ENCODE data around the gene UNC119B. TPM values are rescaled to one million over a fixed set of nuclear protein-coding genes. Genes with fewer than 3 reads are reported as not detected.

The UNC119B gene
- total RNA-seq, 1 donor from 2014 or later, result 16.2 TPM

DNA sequence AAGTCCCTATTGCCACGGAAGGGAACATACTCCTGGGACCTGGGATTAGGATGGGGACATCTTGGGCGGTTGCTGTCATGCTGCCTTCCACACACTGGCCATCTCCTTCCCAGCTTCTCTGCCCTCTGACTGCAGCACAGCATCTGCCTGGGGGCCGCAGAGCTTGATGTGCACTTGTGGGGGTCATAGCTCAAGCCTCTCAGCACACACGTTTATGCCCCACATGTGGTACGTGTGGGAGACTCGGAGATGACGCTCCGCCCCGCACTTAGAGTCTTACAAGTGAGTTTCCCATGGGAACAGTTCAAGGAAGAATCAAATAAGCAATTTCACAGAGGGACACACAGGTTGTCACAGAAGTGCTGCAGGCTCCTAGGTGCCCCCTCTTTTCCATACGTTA is 24.0 kb downstream of the UNC119B start:
- H3K4me3 Mint-ChIP-seq (ENCODE audit: unreplicated experiment), result no peak overlapping the region
- DNase-seq, result no peak
- H3K27me3 Mint-ChIP-seq (ENCODE audit: unreplicated experiment), result peaks cover 3% of the 10 kb centered on the region
- TF ChIP-seq, protein P1, sequence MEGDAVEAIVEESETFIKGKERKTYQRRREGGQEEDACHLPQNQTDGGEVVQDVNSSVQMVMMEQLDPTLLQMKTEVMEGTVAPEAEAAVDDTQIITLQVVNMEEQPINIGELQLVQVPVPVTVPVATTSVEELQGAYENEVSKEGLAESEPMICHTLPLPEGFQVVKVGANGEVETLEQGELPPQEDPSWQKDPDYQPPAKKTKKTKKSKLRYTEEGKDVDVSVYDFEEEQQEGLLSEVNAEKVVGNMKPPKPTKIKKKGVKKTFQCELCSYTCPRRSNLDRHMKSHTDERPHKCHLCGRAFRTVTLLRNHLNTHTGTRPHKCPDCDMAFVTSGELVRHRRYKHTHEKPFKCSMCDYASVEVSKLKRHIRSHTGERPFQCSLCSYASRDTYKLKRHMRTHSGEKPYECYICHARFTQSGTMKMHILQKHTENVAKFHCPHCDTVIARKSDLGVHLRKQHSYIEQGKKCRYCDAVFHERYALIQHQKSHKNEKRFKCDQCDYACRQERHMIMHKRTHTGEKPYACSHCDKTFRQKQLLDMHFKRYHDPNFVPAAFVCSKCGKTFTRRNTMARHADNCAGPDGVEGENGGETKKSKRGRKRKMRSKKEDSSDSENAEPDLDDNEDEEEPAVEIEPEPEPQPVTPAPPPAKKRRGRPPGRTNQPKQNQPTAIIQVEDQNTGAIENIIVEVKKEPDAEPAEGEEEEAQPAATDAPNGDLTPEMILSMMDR (IDR thresholded peaks at IDR 0.05; ENCODE audit: partially characterized antibody, unreplicated experiment), result no peak
- H3K36me3 Mint-ChIP-seq (ENCODE audit: unreplicated experiment), result peaks cover 8% of the 10 kb centered on the region
- no peak overlapping the region for H3K27ac Mint-ChIP-seq (ENCODE audit: unreplicated experiment)
- no peaks in the 10 kb centered on the region for H3K4me1 Mint-ChIP-seq (ENCODE audit: low read depth, unreplicated experiment)
- H3K9me3 Mint-ChIP-seq (ENCODE audit: unreplicated experiment), result peaks cover 5% of the 10 kb centered on the region

DNA sequence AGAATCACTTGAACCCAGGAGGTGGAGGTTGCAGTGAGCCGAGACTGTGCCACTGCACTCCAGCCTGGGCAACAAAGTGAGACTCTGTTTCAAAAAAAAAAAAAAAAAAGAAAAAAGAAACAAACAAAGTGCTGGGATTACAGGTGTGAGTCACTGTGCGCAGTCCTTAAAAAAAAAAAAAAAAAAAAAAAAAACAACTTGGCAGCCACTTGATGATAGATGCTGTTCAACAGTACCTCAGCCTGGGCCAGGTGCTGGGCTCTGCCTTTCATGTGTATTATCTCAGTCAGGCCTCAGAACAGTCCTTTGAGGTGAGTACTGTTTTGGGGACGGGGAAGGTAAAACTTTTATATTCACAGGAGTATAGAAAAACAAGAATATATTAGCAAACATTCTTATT is 24.9 kb downstream of the UNC119B start:
- peaks cover 3% of the 10 kb centered on the region for H3K27me3 Mint-ChIP-seq (ENCODE audit: unreplicated experiment)
- DNase-seq, result no peak
- TF ChIP-seq, protein P1 (IDR thresholded peaks at IDR 0.05; ENCODE audit: partially characterized antibody, unreplicated experiment), result no peak
- peaks cover 8% of the 10 kb centered on the region for H3K36me3 Mint-ChIP-seq (ENCODE audit: unreplicated experiment)
- H3K4me1 Mint-ChIP-seq (ENCODE audit: low read depth, unreplicated experiment), result no peaks in the 10 kb centered on the region
- no peak overlapping the region for H3K27ac Mint-ChIP-seq (ENCODE audit: unreplicated experiment)
- H3K9me3 Mint-ChIP-seq (ENCODE audit: unreplicated experiment), result peaks cover 2% of the 10 kb centered on the region
- H3K4me3 Mint-ChIP-seq (ENCODE audit: unreplicated experiment), result no peak overlapping the region

DNA sequence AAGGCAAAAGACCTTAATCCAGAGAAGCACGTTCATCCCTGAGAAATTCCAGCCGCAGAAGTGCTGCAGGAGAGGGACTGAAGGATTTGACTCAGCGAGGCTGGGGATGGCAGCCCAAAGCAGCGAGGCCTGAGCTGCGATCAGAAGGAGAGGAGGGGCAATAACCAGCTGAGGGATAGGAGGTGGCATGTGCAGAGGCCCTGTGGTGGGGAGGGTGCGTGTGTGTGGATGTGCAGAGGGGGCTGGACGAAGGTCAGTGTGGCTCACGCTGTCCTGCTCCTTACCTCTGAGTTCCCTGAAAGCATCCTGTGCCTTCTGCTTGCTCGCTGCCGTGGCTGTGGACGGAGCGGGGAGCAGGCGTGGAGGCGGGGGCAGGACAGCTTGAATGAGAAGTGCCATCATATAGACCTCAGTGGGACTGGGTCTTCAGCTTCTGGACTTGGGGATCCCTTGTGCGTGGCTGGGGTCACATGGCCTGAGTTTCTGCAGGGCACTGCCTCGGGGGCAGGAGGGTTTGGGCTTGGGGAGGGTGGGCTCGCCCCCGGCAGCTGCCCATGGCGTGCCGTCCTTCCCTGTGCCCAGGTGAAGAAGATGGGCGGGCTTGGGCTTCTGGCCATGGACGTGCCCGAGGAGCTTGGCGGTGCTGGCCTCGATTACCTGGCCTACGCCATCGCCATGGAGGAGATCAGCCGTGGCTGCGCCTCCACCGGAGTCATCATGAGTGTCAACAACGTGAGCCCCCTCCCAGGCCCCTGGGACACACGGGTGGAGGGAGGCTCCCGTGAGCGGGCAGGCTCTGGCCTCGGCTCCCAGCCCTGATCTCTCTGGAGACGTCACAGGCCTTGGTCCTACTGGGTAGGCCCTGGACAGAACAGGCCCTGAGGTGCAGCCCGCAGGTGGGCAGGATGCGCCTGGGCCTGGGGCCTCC is 26.4 kb downstream of the UNC119B start:
- no peak overlapping the region for H3K4me3 Mint-ChIP-seq (ENCODE audit: unreplicated experiment)
- no peaks in the 10 kb centered on the region for H3K4me1 Mint-ChIP-seq (ENCODE audit: low read depth, unreplicated experiment)
- H3K27me3 Mint-ChIP-seq (ENCODE audit: unreplicated experiment), result peaks cover 2% of the 10 kb centered on the region
- H3K27ac Mint-ChIP-seq (ENCODE audit: unreplicated experiment), result no peak overlapping the region
- peaks cover 8% of the 10 kb centered on the region for H3K36me3 Mint-ChIP-seq (ENCODE audit: unreplicated experiment)
- peaks cover 2% of the 10 kb centered on the region for H3K9me3 Mint-ChIP-seq (ENCODE audit: unreplicated experiment)
- DNase-seq, result no peak
- TF ChIP-seq, protein P1 (IDR thresholded peaks at IDR 0.05; ENCODE audit: partially characterized antibody, unreplicated experiment), result no peak

DNA sequence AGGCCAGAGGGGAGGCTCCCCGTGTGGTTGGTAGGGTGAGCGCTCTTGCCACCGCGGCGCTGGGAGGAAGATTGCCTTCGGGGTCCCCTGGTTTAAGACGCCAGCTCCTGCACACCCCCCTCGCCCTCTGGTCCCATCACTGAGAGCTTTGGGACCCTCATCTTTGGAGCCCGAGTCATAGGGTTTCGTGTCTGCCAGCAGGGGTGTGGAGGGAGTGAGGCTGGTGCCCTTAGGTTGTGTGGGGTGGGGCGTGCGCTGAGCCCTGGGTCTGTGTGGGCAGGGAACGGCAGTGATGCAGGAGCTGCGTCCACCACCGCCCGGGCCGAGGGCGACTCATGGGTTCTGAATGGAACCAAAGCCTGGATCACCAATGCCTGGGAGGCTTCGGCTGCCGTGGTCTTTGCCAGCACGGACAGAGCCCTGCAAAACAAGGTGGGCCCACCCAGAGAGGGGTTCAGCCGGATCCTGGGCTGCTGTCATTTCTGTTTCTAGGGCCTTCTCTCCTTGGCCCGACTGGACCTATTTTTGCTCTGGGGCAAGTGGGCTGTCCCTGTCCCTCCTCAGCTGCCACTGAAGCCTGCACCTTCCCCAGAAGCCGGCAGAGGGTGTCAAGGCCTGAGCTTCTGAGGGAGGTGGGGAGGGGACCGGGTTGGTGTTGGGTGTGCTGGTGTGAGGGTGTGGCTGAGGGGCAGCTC is 27.4 kb downstream of the UNC119B start:
- Mint-ChIP-seq H3K9me3 (ENCODE audit: unreplicated experiment) (peaks cover 2% of the 10 kb centered on the region), H3K4me1 (ENCODE audit: low read depth, unreplicated experiment) (no peaks in the 10 kb centered on the region), H3K27me3 (ENCODE audit: unreplicated experiment) (peaks cover 2% of the 10 kb centered on the region), H3K4me3 (ENCODE audit: unreplicated experiment) (no peak overlapping the region), H3K27ac (ENCODE audit: unreplicated experiment) (no peak overlapping the region), H3K36me3 (ENCODE audit: unreplicated experiment) (peaks cover 8% of the 10 kb centered on the region)
- DNase-seq, result peak; percentile 46
- TF ChIP-seq, protein P1 (IDR thresholded peaks at IDR 0.05; ENCODE audit: partially characterized antibody, unreplicated experiment), result no peak
